Astrocyte (in vitro differentiated cells and primary cell): ENCODE measurements around the gene ADARB2. TPM values are rescaled to one million over a fixed set of nuclear protein-coding genes. Genes with fewer than 3 reads are reported as not detected.

Experiments
- DNase-seq: peaks from one replicate; pipeline ENCODE4 v3.0.0-alpha.2; 2010; ENCODE audit warnings: low read depth
- FAIRE-seq: peaks from 2 replicates; lab custom pipeline; 2011; peaks lifted over from hg19 to GRCh38; lab: Jason Lieb, UNC
- H2AFZ ChIP-seq: 2 replicates; pipeline ENCODE4 v1.6.0; 2012; ENCODE audit warnings: low read depth, low read length, inconsistent platforms
- H3K27ac ChIP-seq: 2 replicates; pipeline ENCODE4 v1.5.1; 2011; ENCODE audit warnings: low read depth, low read length, inconsistent platforms
- H3K27me3 ChIP-seq: 2 replicates; pipeline ENCODE4 v1.6.0; 2011; ENCODE audit warnings: low read length, inconsistent platforms; ENCODE audit not compliant: insufficient read depth
- H3K36me3 ChIP-seq: 2 replicates; pipeline ENCODE4 v1.5.1; 2011; ENCODE audit warnings: low read length, inconsistent platforms; ENCODE audit not compliant: insufficient read depth
- H3K4me1 ChIP-seq: 2 replicates; pipeline ENCODE4 v1.5.1; 2011; ENCODE audit warnings: low read length, inconsistent platforms; ENCODE audit not compliant: insufficient read depth
- H3K4me2 ChIP-seq: 2 replicates; pipeline ENCODE4 v1.6.0; 2012; ENCODE audit warnings: low read length, inconsistent platforms
- H3K4me3 ChIP-seq: 2 replicates; pipeline ENCODE4 v1.5.1; 2011; ENCODE audit warnings: low read depth, mild to moderate bottlenecking, low read length, inconsistent platforms; ENCODE audit not compliant: insufficient read depth
- H3K79me2 ChIP-seq: 2 replicates; pipeline ENCODE4 v1.6.0; 2012; ENCODE audit warnings: mild to moderate bottlenecking, low read length, inconsistent platforms; ENCODE audit not compliant: insufficient read depth
- H3K9ac ChIP-seq: 2 replicates; pipeline ENCODE4 v1.6.0; 2012; ENCODE audit warnings: mild to moderate bottlenecking, low read length, inconsistent platforms
- H3K9me3 ChIP-seq: 2 replicates; pipeline ENCODE4 v1.5.1; 2012; ENCODE audit warnings: low read depth, mild to moderate bottlenecking, low read length, inconsistent platforms; ENCODE audit not compliant: insufficient read depth
- H4K20me1 ChIP-seq: 2 replicates; pipeline ENCODE4 v1.6.0; 2012; ENCODE audit warnings: low read length, inconsistent platforms; ENCODE audit not compliant: insufficient read depth
- H3K27ac Mint-ChIP-seq: one replicate; pipeline ENCODE4 v1.8.0; 2021; ENCODE audit warnings: mild to moderate bottlenecking, mixed read lengths; ENCODE audit not compliant: unreplicated experiment
- H3K27me3 Mint-ChIP-seq: one replicate; pipeline ENCODE4 v1.8.0; 2021; ENCODE audit warnings: low read depth, mixed read lengths; ENCODE audit not compliant: unreplicated experiment
- H3K36me3 Mint-ChIP-seq: one replicate; pipeline ENCODE4 v1.8.0; 2021; ENCODE audit warnings: low read depth, mixed read lengths; ENCODE audit not compliant: unreplicated experiment
- H3K4me1 Mint-ChIP-seq: one replicate; pipeline ENCODE4 v1.8.0; 2021; ENCODE audit warnings: low read depth, mixed read lengths; ENCODE audit not compliant: unreplicated experiment
- H3K4me3 Mint-ChIP-seq: one replicate; pipeline ENCODE4 v1.8.0; 2021; ENCODE audit warnings: mild to moderate bottlenecking, moderate library complexity, mixed read lengths; ENCODE audit not compliant: unreplicated experiment
- H3K9me3 Mint-ChIP-seq: one replicate; pipeline ENCODE4 v1.8.0; 2021; ENCODE audit warnings: mild to moderate bottlenecking, mixed read lengths; ENCODE audit not compliant: unreplicated experiment
- CTCF ChIP-seq: IDR thresholded peaks from 2 replicates; pipeline ENCODE4 v1.5.1; 2011; ENCODE audit warnings: low read depth, mild to moderate bottlenecking, inconsistent platforms, low read length, moderate library complexity; ENCODE audit not compliant: insufficient read depth
- EZH2 ChIP-seq: IDR thresholded peaks from 2 replicates; pipeline ENCODE4 v1.6.1; 2012; ENCODE audit warnings: mild to moderate bottlenecking, low read length, inconsistent platforms; ENCODE audit not compliant: insufficient read depth
- total RNA-seq: library from RNA; stranded (reverse); gene quantifications from 2 replicates; pipeline ENCODE4 v1.2.1, GENCODE V29; 2021

Gene ADARB2
- total RNA-seq, 1 donor from 2014 or later, result 0.18 TPM

- TF ChIP-seq EZH2 (no peak), CTCF (no peak)
- H3K9me3 ChIP-seq, result peaks cover 4% of the 10 kb centered on the region
- H3K4me3 ChIP-seq, result no peak overlapping the region
- no peaks in the 10 kb centered on the region for H3K79me2 ChIP-seq
- no peaks in the 10 kb centered on the region for H3K27me3 ChIP-seq
- H3K4me3 Mint-ChIP-seq, result no peak overlapping the region
- H3K27ac ChIP-seq, result no peak overlapping the region
- no peaks in the 10 kb centered on the region for H3K36me3 ChIP-seq
- no peaks in the 10 kb centered on the region for H3K4me1 Mint-ChIP-seq
- H3K4me1 ChIP-seq, result no peaks in the 10 kb centered on the region
- H2AFZ ChIP-seq, result no peak overlapping the region
- no peaks in the 10 kb centered on the region for H3K9me3 Mint-ChIP-seq
- no peak overlapping the region for H3K9ac ChIP-seq
- H3K27ac Mint-ChIP-seq, result no peak overlapping the region
- H3K27me3 Mint-ChIP-seq, result peaks cover 30% of the 10 kb centered on the region
- no peaks in the 10 kb centered on the region for H4K20me1 ChIP-seq
- no peak for FAIRE-seq
- DNase-seq, result no peak
- no peaks in the 10 kb centered on the region for H3K36me3 Mint-ChIP-seq
- no peak overlapping the region for H3K4me2 ChIP-seq
These were observed 523.2 kb downstream of the ADARB2 start for GRCh38 chr10:1214071-1214675.

GRCh38 chr10:1213252-1214070 lies 523.9 kb downstream of the ADARB2 start:
- FAIRE-seq (no peak), DNase-seq (no peak)
- H3K27me3 ChIP-seq, result no peaks in the 10 kb centered on the region
- H3K79me2 ChIP-seq, result no peaks in the 10 kb centered on the region
- no peaks in the 10 kb centered on the region for H3K4me1 ChIP-seq
- TF ChIP-seq EZH2 (no peak), CTCF (no peak)
- H3K4me3 ChIP-seq, result no peak overlapping the region
- H3K36me3 ChIP-seq, result no peaks in the 10 kb centered on the region
- H3K27ac ChIP-seq, result no peak overlapping the region
- Mint-ChIP-seq H3K36me3 (no peaks in the 10 kb centered on the region), H3K27me3 (peaks cover 30% of the 10 kb centered on the region), H3K4me3 (no peak overlapping the region), H3K27ac (no peak overlapping the region), H3K9me3 (no peaks in the 10 kb centered on the region), H3K4me1 (no peaks in the 10 kb centered on the region)
- no peaks in the 10 kb centered on the region for H4K20me1 ChIP-seq
- H3K9ac ChIP-seq, result no peak overlapping the region
- no peak overlapping the region for H2AFZ ChIP-seq
- peaks cover 8% of the 10 kb centered on the region for H3K9me3 ChIP-seq
- no peak overlapping the region for H3K4me2 ChIP-seq
